GM12891 (cell line): ENCODE data around the gene TMEM273.

Experiments used
- POLR2A ChIP-seq: IDR thresholded peaks from 2 replicates; pipeline ENCODE4 v1.6.1; 2011; ENCODE audit warnings: low read depth, low read length, control low read depth
- POLR2AphosphoS5 ChIP-seq: IDR thresholded peaks from 2 replicates; pipeline ENCODE4 v1.6.1; 2011; ENCODE audit warnings: low read depth, low read length, control low read depth
- POU2F2 ChIP-seq: IDR thresholded peaks from 2 replicates; pipeline ENCODE4 v1.6.1; 2011; ENCODE audit warnings: low read depth, mild to moderate bottlenecking, control low read depth, low read length, moderate library complexity
- SPI1 ChIP-seq: IDR thresholded peaks from 2 replicates; pipeline ENCODE4 v1.6.1; 2011; ENCODE audit warnings: low read depth, low read length, control low read depth
- TAF1 ChIP-seq: IDR thresholded peaks from 2 replicates; pipeline ENCODE4 v1.6.1; 2011; ENCODE audit warnings: low read depth, low read length, control low read depth

DNA sequence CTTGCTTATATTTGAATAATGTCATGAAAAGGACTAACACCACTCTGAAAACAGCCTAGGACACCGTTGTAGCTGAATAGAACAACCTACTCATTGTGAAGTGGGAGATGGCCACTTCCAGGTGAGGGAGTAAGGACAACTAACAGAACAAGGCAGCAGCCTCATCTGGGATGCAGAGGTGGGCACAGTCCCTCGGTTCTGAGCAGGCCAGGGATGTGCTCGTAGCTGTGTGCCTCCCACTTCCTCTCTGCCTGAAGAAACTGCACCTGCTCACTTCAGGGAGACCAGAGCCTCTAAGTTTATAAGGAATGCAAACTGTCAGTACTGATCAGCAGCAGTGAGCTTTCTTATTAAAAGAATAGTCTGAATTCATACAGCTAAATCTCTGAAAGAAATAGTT lies 75.3 kb downstream of the TMEM273 start:
- TF ChIP-seq SPI1 (no peak), POLR2A (no peak), POLR2AphosphoS5 (no peak), TAF1 (no peak), POU2F2 (no peak)
